SJCRH30 (cell line): ENCODE measurements around the gene GRIN3A. TPM values are rescaled to one million over a fixed set of nuclear protein-coding genes. Genes with fewer than 3 reads are reported as not detected.

Source experiments
- DNase-seq, 2 experiments: peaks; one replicate each; pipeline ENCODE4 v3.0.0-alpha.2; 2015 to 2020
- H3K27ac ChIP-seq: fragments of 250-450 bp; sonication (Bioruptor Pico); 2 replicates; pipeline ENCODE4 v1.5.1; 2020; ENCODE audit warnings: mild to moderate bottlenecking, moderate library complexity
- H3K27me3 ChIP-seq: fragments of 250-450 bp; sonication (Bioruptor Pico); 2 replicates; pipeline ENCODE4 v1.5.1; 2020; ENCODE audit warnings: mild to moderate bottlenecking, moderate library complexity
- H3K36me3 ChIP-seq: fragments of 250-450 bp; sonication (Bioruptor Pico); 2 replicates; pipeline ENCODE4 v1.5.1; 2020; ENCODE audit warnings: mild to moderate bottlenecking, moderate library complexity
- H3K4me1 ChIP-seq: fragments of 250-450 bp; sonication (Bioruptor Pico); 2 replicates; pipeline ENCODE4 v1.5.1; 2020; ENCODE audit warnings: mild to moderate bottlenecking, moderate library complexity
- H3K4me3 ChIP-seq: fragments of 250-450 bp; sonication (Bioruptor Pico); 2 replicates; pipeline ENCODE4 v1.5.1; 2020; ENCODE audit warnings: mild to moderate bottlenecking, moderate library complexity
- H3K9me3 ChIP-seq: fragments of 250-450 bp; sonication (Bioruptor Pico); replicated peaks from 2 replicates; pipeline ENCODE4 v1.5.1; 2020; ENCODE audit warnings: mild to moderate bottlenecking, moderate library complexity
- total RNA-seq: library from RNA; depleted of rRNA; stranded (reverse); fragments of >200 nt; shearing (Covaris generic); gene quantifications from 2 replicates; pipeline ENCODE4 v1.2.3, GENCODE V29; 2014

Gene GRIN3A
- total RNA-seq, 1 experiment from 2014 or later, result not detected

DNA sequence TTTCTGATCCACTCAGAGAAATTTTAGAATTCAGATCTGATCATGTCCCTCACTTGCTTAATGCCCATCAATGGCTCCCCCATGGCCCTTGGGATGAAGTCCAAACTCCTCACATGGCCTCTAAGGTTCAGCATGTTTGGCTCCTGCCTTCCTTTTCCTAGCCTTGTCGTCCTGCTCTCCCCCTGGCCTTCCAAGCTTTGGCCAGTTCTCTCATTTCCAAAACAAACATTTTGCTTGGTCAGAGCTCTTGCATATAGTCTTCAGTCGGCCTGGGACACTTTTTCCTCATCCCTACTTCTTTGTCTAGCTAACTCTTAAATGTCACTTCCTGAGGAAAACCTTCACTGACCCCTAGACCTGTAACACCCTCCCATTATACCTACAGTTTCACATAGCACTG lies 106.6 kb downstream of the GRIN3A start:
- H3K9me3 ChIP-seq, result no peaks in the 10 kb centered on the region
- H3K4me1 ChIP-seq, result no peaks in the 10 kb centered on the region
- H3K27me3 ChIP-seq, result peaks cover 5% of the 10 kb centered on the region; the same call in 1 of the 2 replicates
- DNase-seq, result no peak
- H3K36me3 ChIP-seq, result no peaks in the 10 kb centered on the region
- no peak overlapping the region for H3K27ac ChIP-seq
- H3K4me3 ChIP-seq, result no peak overlapping the region

DNA sequence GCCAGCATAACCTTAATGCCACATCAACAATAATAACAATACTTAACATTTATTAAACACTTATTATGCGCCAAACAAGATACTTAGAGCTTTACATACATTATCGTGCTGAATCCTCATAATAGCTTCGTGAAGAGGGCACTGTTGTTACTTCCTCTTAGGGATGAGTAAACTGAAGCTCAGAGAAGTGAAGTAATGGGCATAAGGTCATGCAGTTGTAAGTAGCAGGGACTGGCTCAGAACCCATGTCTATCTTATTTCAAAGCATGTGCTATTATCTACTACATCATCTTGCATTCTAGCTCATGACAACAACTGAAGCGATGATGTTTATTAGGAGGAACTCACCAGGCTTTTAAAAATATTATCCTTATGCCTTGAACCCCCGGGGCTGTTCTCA lies 108.8 kb downstream of the GRIN3A start:
- H3K4me3 ChIP-seq, result no peak overlapping the region
- H3K4me1 ChIP-seq, result no peaks in the 10 kb centered on the region
- no peaks in the 10 kb centered on the region for H3K36me3 ChIP-seq
- H3K9me3 ChIP-seq, result no peaks in the 10 kb centered on the region
- H3K27me3 ChIP-seq, result no peaks in the 10 kb centered on the region
- DNase-seq, result no peak
- no peak overlapping the region for H3K27ac ChIP-seq

DNA sequence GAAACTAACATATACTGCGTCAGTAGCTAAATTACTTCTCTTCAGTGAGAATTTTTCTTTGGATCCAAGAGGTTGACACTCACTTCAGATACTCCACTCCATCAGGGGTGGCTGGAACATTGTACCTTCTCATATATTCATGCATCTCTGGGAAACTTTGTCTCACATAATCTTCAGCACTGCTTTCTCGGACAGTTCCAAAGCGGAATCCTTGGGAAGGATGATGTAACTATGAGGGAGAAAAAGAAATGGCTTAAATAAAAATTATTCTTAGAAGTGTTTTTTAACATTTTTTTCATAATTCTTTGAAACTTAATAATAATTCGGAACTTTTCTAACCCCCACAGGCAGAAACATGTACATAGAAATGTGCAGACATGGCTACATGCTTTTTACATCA lies 110.3 kb downstream of the GRIN3A start:
- H3K4me3 ChIP-seq, result no peak overlapping the region
- H3K36me3 ChIP-seq, result no peaks in the 10 kb centered on the region
- H3K27me3 ChIP-seq, result no peaks in the 10 kb centered on the region
- no peaks in the 10 kb centered on the region for H3K4me1 ChIP-seq
- H3K27ac ChIP-seq, result no peak overlapping the region
- H3K9me3 ChIP-seq, result no peaks in the 10 kb centered on the region
- DNase-seq, result peak; percentile 8 to 46

DNA sequence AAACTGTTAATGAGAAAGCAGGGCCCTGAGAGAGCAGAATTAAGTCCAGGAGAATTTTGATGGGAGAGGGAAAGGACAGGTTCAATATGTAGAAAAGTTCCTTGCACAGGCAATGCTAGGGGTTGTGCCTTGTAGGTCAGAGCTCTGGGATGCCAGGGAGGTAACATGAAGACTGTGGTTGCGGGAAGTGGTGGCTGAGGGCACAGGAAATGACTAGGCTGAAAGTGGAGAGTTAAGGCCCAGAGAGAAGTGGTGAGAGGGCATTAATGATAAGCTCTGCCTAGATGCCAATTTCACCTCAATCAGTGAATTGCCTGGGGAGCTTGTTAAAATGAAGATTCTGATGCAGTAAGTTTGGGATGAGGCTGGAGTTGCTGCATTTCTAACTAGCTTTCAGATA lies 112.2 kb downstream of the GRIN3A start:
- Histone ChIP-seq H3K9me3 (no peaks in the 10 kb centered on the region), H3K27ac (no peak overlapping the region), H3K27me3 (no peaks in the 10 kb centered on the region), H3K36me3 (no peaks in the 10 kb centered on the region), H3K4me1 (no peaks in the 10 kb centered on the region), H3K4me3 (no peak overlapping the region)
- peak in 1 of 2 experiments; percentile 17 for DNase-seq

DNA sequence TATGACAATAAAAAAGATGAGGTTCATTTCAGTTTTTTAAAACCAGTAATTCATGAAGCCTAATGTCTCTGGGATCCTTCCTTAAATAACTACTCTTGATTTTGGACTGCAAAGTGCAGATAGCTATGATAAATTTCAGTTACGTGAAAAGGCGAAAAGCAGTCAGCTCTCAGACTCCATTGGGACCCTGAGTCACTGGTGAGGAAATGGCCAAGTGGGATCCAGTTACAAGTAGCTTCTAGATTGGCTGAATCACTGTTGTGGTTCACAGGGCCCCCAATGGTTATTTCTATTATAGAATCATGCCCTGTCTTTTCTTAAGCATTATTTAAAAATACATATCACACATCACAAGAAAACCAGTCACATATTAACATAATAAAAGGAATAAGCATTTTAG lies 112.6 kb downstream of the GRIN3A start:
- DNase-seq, result peak; percentile 9 to 20

DNA sequence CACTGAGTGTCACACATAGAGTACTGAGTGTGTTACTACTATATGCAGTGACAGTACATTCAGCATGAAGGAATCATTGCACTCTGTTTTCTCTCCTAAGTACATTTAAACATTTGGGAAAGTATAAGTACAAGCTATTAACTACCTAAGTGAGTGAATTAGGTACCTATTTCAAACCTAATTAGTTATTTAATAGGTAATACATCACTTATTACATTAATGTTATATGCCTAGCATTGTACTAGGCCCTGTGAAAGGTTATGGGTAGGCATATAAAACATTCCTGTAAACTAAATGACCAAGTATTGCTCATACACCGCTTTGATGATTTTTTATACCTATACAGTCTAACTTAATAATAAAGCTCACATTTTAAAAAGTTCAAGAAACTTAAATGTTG lies 118.0 kb downstream of the GRIN3A start:
- H3K36me3 ChIP-seq, result no peaks in the 10 kb centered on the region
- DNase-seq, result no peak

More for the DNA sequence above, 112.6 kb downstream of the GRIN3A start:
- Histone ChIP-seq H3K9me3 (no peaks in the 10 kb centered on the region), H3K4me3 (no peak overlapping the region), H3K27me3 (no peaks in the 10 kb centered on the region), H3K27ac (no peak overlapping the region), H3K36me3 (no peaks in the 10 kb centered on the region), H3K4me1 (no peaks in the 10 kb centered on the region)

DNA sequence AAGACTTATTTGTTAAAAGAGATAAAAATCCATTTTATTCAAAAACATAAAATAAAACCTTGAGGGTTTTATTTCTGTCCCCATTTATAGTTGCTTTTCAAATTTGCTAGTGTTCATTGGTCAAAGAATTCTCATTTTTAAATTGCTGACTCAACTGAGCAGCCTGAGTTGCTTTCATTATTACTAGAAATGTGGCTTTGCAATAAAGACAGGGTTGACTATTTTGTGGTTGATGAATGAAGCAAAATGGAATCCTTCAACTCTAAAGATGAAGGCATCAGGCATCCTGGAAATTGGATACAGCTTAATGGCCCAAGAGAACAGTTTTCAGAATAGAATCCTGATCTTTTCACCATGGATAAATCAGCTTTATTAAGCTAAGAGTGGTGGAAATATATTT lies 119.7 kb downstream of the GRIN3A start:
- no peak for DNase-seq
- Histone ChIP-seq H3K4me3 (no peak overlapping the region), H3K9me3 (no peaks in the 10 kb centered on the region)

More for the DNA sequence above, 118.0 kb downstream of the GRIN3A start:
- Histone ChIP-seq H3K9me3 (no peaks in the 10 kb centered on the region), H3K4me1 (no peaks in the 10 kb centered on the region), H3K27me3 (no peaks in the 10 kb centered on the region), H3K27ac (no peak overlapping the region), H3K4me3 (no peak overlapping the region)

DNA sequence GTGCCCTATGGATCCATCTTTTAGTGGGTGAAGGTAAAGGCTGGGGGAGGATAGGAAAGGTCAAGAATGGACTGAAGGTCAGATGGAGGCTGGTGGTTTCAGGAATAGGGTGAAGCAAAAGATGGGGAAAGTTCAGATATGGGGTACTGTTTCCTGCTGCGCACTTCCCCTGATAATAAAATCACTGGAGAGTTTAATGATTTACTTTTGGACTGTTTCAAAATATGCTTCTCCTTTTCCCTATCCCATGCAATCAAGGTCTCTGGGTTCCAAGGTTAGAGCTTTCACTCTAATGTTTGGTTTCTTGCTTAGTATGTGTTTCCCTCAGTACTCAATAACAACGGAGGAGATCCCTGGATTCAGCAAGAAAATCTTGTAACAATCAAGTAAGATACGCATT lies 132.9 kb downstream of the GRIN3A start:
- peaks cover 5% of the 10 kb centered on the region; the same call in 1 of the 2 replicates for H3K27me3 ChIP-seq
- H3K27ac ChIP-seq, result no peak overlapping the region
- peaks cover 8% of the 10 kb centered on the region for H3K4me1 ChIP-seq
- H3K36me3 ChIP-seq, result no peaks in the 10 kb centered on the region
- no peak overlapping the region for H3K4me3 ChIP-seq
- no peaks in the 10 kb centered on the region for H3K9me3 ChIP-seq
- DNase-seq, result no peak

More for the DNA sequence above, 119.7 kb downstream of the GRIN3A start:
- Histone ChIP-seq H3K36me3 (no peaks in the 10 kb centered on the region), H3K27me3 (no peaks in the 10 kb centered on the region), H3K4me1 (no peaks in the 10 kb centered on the region), H3K27ac (no peak overlapping the region)

DNA sequence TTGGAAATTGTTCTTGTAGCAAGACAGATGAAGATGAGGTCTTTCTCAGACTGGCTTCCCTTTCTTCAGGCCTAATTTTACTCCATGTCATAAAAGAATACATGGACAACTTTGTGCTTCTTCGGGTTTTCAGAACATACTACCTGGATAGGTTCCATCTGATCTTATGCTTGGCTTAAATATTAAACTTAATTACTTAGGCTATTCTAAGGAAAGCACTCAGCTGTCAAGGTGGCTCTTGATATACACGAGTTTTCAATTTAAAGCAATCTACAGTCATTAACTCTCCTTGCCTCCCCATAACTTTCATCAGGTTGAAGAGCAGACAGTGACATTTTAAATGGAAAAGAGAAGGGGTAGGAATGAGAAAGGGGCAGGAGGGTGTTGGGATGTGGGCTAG lies 134.2 kb downstream of the GRIN3A start:
- Histone ChIP-seq H3K36me3 (no peaks in the 10 kb centered on the region), H3K27ac (no peak overlapping the region), H3K9me3 (no peaks in the 10 kb centered on the region), H3K4me1 (peaks cover 8% of the 10 kb centered on the region), H3K27me3 (peaks cover 5% of the 10 kb centered on the region; the same call in 1 of the 2 replicates), H3K4me3 (no peak overlapping the region)
- no peak for DNase-seq

DNA sequence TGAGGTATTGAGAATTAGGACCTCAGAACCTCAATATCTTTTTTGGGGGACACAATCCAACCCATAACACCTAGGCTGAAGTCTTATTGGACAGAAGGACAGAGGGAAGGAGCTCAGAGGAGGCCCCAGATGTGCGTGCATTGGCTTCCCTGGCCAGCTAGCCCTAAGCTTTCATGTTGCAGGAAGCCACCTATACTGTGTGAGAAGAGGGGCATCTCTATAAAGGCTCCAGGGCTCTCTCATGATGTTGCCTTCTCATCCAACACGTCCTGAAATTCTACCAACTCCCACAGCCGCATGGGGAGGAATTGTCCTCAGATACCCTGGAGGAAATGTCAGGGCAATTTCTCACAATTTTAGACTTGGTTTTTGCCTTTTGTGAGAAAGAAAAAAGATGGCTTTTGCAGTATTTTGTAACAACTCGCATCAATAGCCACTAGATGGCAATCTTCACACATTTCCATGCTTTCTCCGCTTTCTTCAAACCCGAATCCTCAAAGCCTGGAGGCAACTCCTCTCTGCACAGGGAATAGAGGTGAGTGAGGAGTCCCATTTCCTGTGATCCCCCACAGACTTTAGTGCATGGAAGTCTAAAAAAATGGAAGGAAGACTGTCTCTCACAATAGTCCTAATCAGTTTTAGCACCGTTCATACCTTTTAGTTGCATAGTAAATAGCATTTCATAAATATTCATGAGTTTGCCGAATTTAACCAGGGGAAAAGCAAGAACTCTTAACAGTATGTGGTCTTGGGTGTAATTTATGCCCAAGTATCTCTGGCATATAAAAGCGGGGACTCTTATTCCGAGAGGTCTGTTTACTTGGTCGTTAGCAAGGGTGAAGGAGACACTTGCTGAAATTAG lies 136.3 kb downstream of the GRIN3A start:
- H3K36me3 ChIP-seq, result no peaks in the 10 kb centered on the region
- H3K4me1 ChIP-seq, result peaks cover 4% of the 10 kb centered on the region
- H3K27me3 ChIP-seq, result peaks cover 5% of the 10 kb centered on the region; the same call in 1 of the 2 replicates
- no peak overlapping the region for H3K4me3 ChIP-seq
- peak; percentile 41 to 77 for DNase-seq
- no peak overlapping the region for H3K27ac ChIP-seq
- no peaks in the 10 kb centered on the region for H3K9me3 ChIP-seq

DNA sequence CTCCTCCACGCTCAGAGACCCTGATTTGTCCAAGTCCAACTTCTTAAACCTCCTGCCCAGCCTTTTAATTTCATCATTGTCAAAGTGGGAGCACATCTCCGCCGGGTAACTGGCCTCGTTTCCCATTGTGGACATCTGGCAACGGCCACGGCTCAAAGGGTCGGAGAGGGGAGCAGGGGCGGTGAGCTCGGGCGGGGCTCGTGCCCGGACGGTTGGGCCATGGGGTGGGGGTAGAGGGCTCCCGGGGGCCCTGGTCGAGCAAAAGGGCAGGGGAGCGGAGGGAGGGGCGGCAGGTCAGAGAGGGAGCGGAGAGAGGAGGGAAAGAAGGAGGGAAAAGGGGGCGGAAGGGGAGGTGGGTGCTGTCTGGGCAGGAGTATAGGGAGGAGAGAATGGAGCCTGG lies 143.7 kb downstream of the GRIN3A start, which contains the start of gene PPP3R2:
TSS of gene PPP3R2 (minus strand) at position 174 of the 400 bp plus-strand sequence. CDS start at position 126, 48 bp downstream.
- H3K4me1 ChIP-seq, result no peaks in the 10 kb centered on the region
- no peak within 1 kb of the TSS for H3K4me3 ChIP-seq
- H3K27me3 ChIP-seq, result 0 out of 2 replicates have a peak, but pooled peaks cover 6% of the 10 kb centered on the region
- DNase-seq, result no peak
- H3K36me3 ChIP-seq, result no peaks in the 10 kb centered on the region
- H3K9me3 ChIP-seq, result no peaks in the 10 kb centered on the region
- no peak within 1 kb of the TSS for H3K27ac ChIP-seq

DNA sequence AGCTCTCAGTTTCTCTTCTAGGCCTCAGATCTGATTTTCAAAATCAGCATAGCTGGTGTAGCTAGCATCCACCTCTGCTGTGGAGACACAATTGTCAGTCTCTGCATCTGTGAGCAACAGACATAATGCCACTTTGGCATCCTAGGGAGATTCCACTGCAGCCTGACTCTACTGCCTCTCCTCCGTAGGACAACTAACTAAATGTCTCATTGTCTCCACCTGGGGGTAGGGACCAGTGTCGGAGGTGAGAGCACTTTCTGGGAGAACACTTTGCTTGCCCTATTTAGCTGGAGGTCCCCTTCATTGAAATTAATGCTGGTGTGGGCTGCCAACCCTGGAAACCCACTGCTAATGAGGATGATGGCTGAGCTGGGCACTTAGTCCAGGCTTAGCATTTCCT lies 145.1 kb downstream of the GRIN3A start:
- Histone ChIP-seq H3K4me3 (no peak overlapping the region), H3K4me1 (no peaks in the 10 kb centered on the region), H3K27ac (no peak overlapping the region), H3K27me3 (0 out of 2 replicates have a peak, but pooled peaks cover 6% of the 10 kb centered on the region), H3K36me3 (no peaks in the 10 kb centered on the region), H3K9me3 (no peaks in the 10 kb centered on the region)
- no peak for DNase-seq

DNA sequence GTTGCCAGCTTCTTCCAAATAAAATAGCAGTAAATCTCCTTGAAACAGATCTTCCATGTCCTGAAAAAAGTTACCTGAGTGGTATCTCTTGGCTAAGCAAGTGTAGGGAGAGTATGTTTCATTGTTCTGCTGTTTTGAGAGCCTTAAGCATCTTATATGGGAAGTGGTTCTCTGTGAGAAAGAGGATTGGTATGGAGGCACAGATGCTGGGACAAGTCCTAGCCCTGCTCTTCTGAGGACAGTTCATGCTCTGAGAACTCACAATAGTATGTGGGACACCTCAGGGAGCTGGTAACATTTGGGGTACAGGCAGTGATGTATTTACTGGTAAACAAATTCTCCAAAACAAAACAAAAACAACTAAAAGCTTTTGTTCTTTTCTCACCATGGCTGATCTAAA lies 145.7 kb downstream of the GRIN3A start:
- Histone ChIP-seq H3K9me3 (no peaks in the 10 kb centered on the region), H3K4me1 (no peaks in the 10 kb centered on the region), H3K27ac (no peak overlapping the region), H3K27me3 (0 out of 2 replicates have a peak, but pooled peaks cover 6% of the 10 kb centered on the region), H3K36me3 (no peaks in the 10 kb centered on the region), H3K4me3 (no peak overlapping the region)
- no peak for DNase-seq

DNA sequence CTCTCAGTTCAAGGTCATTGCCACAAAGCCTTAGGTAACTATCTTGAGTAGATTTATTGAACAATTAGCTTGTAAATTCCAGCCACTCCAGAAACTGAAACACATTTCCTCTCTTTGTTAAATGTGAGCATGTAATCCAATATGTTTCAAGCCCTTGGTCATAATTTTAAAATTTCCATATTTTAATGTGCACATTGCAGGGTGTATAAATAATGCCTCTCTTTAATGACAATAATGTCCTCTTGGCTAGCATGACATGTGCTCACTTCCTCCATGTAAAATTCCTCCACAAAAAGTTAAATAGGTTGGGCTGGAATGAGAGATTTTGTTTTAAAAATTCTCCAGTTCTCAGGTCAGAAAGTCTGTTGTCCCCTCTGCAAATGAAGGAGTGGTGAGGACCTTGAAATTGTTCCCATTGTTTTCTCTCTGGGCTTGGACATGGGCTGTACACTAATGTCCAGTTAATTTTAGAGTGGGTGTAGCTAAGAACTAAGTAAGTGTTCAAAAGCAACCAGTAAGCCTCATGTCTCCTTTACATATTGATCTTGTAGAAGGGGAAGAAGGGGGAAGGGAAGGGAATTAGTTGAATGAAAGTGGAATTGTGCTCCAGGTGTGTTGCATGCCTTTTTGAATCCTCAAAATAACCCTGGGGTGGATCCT lies 146.5 kb downstream of the GRIN3A start:
- Histone ChIP-seq H3K4me1 (no peaks in the 10 kb centered on the region), H3K4me3 (no peak overlapping the region), H3K27me3 (0 out of 2 replicates have a peak, but pooled peaks cover 6% of the 10 kb centered on the region), H3K9me3 (no peaks in the 10 kb centered on the region), H3K27ac (no peak overlapping the region), H3K36me3 (no peaks in the 10 kb centered on the region)
- DNase-seq, result no peak

DNA sequence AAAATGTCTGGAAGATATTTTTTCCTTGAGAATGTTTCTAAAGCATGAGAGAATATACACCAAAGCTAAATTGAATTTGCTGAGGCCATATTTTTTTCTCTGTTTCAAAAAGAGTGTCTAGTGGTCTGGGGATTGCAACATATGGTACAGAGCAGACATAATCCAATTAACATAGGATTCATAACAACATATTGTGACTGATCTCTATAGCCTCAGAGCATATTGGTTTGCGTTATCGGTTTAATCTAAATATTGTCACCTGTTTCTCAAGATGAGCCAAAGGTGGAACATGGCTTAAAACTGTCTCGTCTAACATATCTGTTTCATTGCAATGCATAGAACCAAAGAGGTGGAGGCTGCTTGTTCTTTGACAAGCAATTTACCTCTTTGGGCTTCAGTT lies 147.5 kb downstream of the GRIN3A start:
- Histone ChIP-seq H3K27me3 (0 out of 2 replicates have a peak, but pooled peaks cover 6% of the 10 kb centered on the region), H3K27ac (no peak overlapping the region), H3K9me3 (no peaks in the 10 kb centered on the region), H3K36me3 (no peaks in the 10 kb centered on the region), H3K4me1 (no peaks in the 10 kb centered on the region), H3K4me3 (no peak overlapping the region)
- no peak for DNase-seq
